Inferior parietal cortex (tissue), 1 donor: ENCODE results near the gene UBE2R2.
"Not testable (repeated sequence)": the region's sequence is repeated elsewhere in the genome, so short reads cannot be mapped to it uniquely, and the experiment has no call there.

ENCODE experiments used
- DNase-seq: peaks from one replicate; pipeline ENCODE4 v3.0.0-alpha.2; 2016; ENCODE audit errors: extremely low spot score

Gene UBE2R2

DNA sequence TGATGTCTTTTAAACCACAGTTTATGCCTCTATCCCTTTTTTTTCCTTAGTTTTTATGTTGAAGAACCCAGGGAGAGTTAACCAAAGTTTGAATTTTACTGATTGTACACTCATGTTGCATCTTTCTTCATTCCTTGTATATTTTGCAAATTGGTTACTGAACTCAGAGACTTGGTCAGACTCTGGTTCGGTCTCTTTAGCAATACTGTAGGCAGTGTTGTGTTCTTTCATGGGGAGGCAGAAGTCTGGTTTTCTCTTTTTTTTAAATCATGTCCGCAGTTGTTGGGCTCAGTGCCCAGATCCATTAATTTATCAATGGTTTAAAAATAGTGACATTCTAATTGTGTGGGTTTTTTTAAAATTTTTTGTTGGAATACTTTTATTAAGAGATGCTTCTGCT lies 23.4 kb downstream of the UBE2R2 start:
- DNase-seq = no peak

DNA sequence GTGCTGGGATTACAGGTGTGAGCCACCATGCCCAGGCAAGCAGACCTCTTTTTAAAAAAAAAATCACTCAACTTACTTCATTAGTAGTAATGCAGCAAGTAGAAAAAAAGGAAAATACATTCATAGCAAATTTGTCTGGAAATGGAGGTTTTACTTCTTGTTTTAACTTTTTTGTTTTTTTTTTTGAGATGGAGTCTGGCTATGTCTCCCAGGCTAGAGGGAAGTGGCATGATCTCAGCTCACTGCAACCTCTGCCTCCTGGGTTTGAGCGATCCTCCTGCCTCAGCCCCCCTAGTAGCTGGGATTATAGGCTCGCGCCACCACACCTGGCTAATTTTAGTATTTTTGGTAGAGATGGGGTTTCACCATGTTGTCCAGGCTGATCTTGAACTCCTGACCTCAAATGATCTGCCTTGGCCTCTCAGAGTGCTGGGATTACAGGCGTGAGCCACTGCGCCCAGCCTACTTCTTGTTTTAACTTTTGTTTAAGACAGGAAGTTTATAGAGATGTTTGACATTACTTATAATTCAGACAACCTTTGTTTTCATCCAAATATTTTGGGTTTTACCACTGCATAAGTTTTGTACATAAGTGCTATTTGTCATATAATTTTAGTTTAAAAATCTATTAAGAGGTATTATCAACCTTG lies 26.5 kb downstream of the UBE2R2 start:
- no peak for DNase-seq

DNA sequence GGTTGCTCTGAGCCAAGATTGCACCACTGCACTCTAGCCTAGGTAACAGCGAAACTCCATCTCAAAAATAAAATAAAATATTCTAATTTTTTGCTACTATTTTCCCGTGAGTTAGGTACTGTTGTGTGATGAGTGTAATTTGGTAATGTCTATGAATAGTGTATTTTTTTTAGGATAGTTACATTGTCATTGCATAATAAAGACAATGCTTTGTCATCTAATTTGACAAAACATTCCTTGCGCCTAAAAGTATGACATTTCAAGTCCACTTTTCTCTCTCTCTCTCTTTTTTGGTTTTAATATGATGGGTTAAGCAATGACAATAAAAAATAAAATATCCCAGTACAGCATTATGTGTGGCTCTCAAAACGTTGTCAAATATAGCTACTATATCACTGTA lies 29.3 kb downstream of the UBE2R2 start:
- DNase-seq = no peak

DNA sequence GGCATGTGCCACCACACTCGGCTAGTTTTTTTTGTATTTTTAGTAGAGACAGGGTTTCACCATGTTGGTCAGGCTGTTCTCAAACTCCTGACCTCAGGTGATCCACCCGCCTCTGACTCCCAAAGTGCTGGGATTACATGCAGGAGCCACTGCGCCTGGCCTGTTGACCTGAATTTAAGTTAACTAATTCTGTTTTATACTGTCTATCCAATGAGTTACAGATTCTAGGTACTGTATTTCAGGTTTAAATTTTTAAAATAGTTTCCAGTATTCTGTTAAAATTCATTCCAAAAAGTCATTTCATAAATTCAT lies 30.9 kb downstream of the UBE2R2 start:
- not testable (repeated sequence) for DNase-seq

DNA sequence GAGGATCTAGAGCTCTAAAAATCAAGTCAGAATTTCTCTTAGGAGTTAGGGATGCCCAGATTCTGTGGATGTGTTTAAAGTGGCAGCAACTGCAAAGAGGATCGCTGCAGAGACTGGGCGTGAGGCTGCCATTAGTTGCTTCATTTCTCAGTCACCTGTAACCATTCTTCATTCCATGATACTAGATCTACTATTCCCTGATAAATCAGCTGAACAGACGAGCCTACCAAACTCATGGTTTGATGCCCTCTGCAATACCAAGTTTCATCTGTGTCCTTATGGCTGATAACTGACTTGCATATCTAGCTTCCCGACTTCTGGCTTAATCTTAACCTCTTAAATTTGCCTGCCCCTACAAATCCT lies 33.3 kb downstream of the UBE2R2 start:
- DNase-seq = no peak

DNA sequence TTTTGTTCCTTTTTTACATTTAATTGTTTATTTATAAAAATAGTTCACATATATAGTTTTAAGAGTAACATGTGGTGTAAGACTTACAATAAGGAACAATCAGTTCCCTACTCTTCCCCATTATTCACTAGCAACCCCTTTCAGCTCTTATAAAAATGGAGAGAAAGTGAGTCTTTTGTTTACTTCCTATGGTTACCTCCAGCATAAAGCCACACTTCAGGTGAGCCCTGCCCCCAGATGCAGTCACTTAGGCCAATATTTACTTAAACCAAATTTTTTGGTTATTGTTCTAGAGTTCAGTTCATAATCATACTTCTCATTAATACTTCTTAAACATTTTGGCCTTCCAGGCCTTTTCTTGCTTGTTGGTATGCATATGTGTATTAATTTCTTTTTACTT lies 33.7 kb downstream of the UBE2R2 start:
- DNase-seq = no peak

DNA sequence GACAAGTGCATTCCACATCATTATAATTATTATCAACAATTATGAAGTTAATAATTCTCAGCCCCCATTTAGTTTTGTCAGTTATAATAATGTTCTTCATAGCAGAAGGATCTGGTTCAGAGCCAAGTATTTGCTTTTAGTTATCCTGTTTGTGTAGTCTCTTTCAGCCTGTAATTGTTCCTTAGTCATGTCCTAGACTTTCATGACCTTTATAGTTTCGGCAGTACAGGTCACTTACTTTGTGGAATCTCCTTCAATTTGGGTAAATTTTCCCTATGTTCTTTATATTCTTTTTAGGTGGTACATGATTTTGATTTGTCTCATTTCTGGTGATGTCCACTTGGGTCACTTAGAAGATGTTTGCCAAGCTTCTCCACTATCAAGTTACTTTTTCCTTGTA lies 34.3 kb downstream of the UBE2R2 start:
- no peak for DNase-seq

DNA sequence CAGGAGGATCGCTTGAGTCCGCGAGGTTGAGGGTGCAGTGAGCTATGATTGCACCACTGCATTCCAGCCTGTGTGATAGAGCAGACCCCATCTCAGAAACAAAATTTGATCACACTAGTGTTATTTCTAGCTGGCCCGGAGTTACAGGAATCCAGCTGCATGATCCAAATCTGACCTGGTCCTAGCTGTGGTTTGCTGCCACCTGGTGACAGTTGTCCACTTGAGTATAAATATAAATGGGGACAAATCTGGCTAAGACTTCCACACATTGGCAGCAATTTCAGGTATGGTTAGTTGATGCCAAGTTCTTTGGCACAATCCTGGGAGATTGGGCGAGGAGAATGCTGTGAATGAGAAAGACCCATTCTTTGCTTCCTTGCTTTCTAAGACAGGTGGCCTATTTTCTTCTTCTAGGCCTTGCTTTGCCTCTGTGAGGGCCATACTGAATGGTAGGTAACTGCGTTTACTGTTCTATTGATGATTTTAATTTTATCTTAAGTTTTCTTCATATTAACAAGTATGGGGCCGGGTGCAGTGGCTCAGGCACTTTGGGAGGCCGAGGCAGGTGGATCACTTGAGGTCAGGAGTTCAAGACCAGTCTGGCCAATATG lies 35.4 kb downstream of the UBE2R2 start:
- DNase-seq = peak; percentile 83

DNA sequence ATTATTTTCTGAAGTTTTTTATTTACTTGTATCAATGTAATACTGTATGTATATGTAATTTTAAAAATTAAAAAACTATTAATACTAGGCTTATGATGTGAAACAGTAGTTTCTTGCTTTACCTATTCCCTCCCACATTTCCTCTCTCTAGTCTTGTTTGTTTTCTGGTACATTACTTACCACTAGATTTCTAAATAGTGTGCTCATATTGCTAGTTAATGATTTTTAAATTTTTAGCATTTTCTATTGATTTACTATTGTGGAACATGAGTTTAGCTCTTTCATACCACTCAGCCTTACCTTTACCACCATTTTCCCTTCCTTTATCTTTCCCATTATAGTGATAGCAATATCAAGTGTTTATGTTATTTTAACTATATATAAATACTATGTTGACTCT lies 39.3 kb downstream of the UBE2R2 start:
- no peak for DNase-seq

DNA sequence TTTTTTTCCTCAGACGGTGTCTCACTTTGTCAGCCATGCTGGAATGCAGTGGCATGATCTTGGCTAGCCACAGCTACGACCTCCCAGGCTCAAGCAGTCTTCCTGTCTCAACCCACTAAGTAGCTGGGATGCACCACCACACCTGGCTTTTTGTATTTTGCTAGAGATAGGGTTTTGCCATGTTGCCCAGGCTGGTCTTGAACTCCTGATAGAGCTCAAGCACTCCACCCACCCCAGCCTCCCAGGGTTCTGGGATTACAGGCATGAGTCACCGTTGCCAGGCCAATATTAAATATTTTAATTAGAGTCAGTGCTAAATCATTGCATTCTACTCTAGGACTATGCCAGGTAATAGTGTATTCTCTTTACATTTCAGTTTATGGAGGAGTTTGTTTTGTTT lies 41.5 kb downstream of the UBE2R2 start:
- no peak for DNase-seq

DNA sequence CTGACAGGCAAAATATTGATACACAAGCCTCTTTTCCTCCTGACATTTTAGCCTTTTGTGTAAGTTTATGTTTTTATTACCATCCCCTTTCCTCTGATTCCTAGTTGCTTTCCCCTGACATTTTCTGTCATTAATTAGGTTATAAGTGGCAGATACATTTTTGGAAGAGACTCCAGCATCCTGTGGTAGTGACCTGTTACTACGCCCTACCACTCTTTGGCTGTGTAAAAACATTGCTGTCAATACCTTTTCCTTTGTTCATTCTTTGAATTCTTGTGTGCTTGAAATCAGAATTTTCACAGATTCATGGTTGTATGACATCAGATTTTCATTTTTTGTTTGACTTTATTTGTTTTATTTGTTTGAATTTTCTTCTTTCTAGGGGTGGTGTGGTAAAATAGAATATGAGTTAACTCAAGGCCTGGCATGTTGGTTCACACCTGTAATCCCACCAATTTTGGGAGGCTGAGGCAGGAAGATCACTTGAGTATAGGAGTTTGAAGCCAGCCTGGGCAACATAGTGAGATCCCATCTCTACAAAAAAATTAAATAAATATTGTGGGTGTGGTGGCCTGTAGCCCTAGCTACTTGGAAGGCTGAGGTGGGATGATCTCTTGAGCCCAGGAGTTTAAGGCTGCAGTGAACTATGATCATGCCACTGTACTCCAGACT lies 43.4 kb downstream of the UBE2R2 start:
- no peak for DNase-seq

DNA sequence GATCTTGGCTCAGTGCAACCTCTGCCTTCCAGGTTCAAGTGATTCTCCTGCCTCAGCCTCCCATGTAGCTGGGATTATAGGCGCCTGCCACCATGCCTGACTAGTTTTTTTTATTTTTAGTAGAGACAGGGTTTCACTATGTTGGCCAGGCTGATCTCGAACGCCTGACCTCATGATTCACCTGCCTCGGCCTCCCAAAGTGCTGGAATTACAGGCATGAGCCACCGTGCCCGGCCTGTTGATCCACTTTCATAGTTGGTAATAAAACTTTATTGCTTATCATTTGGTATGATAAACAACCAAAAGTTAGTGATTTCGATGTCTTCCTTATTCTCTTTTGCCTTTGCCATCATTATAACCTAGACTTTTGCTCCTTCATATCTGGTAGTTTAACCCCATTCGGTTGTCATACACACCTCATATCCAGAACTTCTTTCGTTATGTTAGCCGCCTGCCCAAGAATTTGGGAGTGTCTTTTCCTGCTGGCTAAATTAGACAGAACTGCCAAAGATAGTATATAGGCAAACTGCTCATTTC lies 45.0 kb downstream of the UBE2R2 start:
- DNase-seq = no peak

DNA sequence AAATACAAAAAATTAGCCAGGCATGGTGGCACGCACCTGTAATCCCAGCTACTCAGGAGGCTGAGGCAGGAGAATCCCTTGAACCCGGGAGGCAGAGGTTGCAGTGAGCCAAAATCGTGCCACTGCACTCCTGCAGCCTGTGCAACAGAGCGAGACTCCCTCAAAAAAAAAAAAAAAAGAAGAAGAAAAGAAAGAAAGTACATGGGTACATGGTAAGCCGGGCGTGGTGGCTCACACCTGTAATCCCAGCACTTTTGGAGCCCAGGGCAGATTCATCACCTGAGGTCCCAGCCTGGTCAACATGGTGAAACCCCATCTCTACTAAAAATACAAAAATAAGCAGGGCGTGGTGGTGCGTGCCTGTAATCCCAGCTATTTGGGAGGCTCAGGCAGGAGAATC lies 46.1 kb downstream of the UBE2R2 start:
- DNase-seq = not testable (repeated sequence)

DNA sequence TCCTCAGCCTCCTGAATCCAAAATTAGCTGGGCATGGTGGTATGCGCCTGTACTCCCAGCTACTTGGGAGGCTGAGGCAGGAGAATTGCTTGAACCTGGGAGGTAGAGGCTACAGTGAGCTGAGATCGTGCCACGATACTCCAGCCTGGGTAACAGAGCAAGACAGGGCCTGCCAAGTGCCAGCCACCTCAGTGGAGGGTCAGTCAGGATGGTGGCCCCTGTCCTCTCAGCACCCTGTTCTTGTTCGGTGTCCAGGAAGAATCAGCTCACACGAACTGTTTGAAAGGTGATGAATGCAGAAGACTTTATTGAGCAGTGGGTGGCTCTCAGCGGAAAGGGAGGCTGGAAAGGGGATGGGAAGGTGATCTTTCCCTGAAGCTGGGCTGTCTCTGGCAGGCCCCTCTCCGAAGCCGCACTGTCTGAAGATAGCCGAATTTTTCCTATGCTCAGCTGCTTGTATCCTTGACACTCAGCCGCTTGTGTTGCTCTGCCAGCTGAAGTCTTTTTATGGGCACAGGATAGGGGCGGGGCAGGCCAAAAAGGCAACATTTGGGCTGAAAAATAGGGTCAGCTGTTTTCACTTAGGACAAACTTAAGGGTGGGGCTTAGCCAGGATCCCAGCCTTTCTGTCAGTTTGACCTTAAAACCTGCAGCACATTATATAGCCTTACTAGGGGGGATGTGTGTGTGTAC lies 50.9 kb downstream of the UBE2R2 start:
- DNase-seq = no peak

DNA sequence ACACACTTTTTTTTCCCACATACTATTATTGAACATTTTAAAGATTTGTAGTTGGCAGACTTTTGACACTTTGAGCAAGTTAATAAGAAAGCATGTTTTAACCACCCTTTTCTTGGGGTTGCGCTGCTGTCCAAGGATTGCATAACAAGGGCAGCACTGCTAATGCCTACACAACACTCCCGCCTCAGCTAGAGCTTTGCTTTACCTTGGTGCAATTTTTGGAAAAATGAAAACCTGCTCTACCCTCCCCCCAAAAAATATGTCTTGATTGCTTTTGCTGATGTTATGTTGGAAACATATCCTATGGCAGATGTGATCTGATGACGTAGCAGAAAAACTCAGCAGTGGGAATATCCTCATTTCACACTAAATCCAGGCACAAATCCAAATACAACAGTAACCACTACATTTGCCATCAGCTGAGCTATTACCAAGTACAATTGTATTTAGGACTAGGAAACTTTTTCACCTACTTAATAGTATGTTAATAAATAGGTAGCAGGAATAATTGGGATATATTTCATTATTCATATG lies 51.5 kb downstream of the UBE2R2 start:
- DNase-seq = no peak

DNA sequence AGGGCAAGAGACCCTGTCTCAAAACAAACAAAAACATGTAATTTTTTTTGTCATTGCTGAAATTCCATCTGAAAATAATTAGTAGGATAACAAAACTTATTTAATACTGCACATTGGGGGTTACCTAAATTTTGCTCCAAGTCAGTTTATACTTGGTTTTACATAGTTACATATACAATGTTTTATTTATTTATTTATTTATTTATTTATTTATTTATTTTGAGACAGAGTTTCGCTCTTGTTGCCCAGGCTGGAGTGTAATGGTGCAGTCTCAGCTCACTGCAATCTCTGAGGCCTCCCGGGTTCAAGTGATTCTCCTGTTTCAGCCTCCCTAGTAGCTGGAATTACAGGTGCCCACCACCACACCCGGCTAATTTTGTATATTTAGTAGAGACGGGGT lies 52.3 kb downstream of the UBE2R2 start:
- not testable (repeated sequence) for DNase-seq

DNA sequence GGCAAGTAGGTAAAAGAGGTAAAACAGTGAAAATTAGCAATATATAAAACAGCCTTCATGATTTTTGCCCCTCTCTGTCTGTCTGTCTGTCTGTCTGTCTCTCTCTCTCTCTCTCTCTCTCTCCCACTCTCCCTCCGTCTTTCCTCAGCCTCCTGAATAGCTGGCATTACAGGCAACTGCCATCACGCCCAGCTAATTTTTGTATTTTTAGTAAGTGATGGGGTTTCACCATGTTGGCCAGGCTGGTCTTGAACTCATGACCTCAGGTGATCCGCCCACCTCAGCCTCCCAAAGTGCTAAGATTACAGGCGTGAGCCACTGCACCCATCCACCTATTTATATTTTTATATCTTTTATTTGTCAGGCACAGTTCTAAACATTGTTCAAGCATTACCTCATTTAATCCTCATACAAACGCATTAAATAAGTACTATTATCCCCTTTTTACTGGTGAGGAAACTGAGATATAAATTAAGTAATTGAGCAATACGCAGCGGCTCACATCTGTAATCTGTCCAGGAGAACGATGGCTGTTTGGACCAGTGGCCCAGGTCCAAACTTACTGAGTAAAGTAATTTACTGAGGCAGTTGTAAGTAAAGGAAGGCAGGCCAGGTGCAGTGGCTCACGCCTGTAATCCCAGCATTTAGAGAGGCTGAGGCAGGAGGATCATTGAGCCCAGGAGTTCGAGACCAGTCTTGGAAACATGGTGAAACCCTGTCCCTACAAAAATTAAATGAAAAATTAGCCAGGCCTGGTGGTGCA lies 60.9 kb downstream of the UBE2R2 start:
- DNase-seq = no peak

DNA sequence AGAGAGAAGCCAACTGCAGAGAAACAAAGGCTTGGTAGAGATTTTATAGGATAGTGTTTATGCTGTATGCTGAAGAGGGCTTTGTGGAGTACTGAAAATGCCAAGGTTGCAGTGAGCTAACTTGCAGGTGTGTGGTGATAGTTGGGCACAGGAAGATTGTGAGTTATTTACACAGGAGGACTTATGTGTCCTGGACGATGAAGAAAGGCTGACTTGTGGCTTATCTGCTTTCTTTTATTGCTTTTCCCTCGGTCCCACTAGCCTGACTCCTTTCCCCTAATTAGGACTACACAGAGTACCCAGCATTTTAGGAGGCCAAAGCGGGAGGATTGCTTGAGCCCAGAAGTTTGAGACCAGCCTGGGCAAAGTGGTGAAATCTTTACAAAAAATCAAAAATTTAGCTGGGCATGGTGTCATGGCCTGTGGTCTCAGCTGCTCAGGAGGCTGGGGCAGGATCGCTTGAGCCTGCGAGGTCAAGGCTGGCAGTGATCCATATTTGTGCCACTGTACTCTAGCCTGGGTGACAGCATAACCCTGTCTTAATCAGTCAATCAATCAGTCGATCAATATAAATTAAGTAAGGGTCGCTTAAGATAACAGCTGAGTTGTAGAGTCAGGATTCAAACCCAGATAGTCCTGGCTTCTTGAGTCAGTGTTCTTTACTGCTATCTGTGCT lies 61.9 kb downstream of the UBE2R2 start:
- DNase-seq = no peak

DNA sequence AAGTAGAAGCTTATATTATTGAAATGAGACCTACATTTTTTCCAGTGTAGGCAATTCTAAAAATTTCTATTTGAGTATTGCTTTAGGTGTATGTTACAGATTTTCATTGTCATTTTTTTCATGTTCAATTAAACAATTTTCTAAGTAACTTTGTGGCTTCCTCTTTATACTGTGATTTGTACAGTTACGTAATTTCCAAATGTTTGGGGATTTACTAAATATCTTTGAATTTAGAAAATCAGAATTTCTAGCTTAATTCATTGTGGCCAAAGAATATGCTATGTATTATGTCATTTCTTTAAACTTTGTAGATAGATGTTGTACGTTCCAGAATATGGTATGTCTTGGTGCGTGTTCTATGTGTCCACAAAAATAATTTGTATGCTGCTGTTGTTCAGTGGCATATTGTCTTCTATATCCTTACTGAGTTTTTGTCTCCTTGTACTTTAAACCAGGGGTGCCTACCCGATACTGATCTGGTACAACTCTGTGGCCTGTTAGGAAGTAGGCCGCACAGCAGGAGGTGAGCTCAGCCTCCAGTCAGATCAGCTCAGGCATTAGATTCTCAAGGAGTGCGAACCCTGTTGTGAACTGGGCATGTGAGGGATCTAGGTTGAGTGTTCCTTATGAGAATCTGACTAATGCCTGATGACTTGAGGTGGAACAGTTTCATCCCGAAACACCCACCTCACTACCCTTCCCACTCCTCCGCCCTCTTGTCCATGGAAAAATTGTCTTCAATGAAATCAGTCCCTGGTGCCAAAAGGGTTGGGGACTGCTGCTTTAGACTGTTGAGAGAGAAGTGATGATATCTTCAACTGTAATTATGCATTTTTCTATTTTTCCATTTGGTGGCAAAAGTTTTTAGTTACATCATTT lies 63.5 kb downstream of the UBE2R2 start:
- DNase-seq = no peak

DNA sequence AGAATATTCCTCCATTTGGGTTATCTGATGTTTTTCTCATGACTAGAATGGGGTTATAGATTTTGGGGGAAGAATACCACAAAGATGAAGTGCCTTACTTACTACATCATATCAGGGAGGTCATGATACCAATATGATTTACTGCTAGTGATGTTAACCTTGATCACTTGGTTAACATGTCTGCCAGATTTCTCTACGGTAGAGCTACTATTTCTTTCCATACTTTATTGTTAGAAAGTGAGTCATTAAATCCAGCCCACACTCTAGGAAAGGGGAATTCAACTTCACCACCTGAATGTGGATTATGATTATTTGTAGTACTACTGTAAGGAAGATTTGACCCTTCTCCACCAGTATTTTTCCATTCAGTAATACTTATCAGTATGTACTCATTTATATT lies 64.7 kb downstream of the UBE2R2 start:
- no peak for DNase-seq
